GM12864 (cell line): ENCODE results near the gene DIAPH1.

Experiments used
- DNase-seq: peaks from one replicate; pipeline ENCODE4 v3.0.0-alpha.2; 2011; ENCODE audit warnings: low read depth
- H3K4me3 ChIP-seq: 2 replicates; pipeline ENCODE4 v1.5.1; 2011; ENCODE audit warnings: mild to moderate bottlenecking, low read depth, low read length, control low read depth
- CTCF ChIP-seq: IDR thresholded peaks from 2 replicates; pipeline ENCODE4 v1.5.1; 2011; ENCODE audit warnings: low read depth, mild to moderate bottlenecking, moderate library complexity, low read length, control low read depth, inconsistent platforms; ENCODE audit errors: missing control alignments

DIAPH1 gene

GRCh38 chr5:141649056-141649688 is 30.4 kb upstream of the DIAPH1 start:
- no peak overlapping the region for H3K4me3 ChIP-seq
- TF ChIP-seq CTCF, result no peak
- DNase-seq, result no peak

- no peak overlapping the region for H3K4me3 ChIP-seq
- no peak for DNase-seq
- TF ChIP-seq CTCF, result no peak
Measured at GRCh38 chr5:141647851-141648250, 29.1 kb upstream of the DIAPH1 start.

GRCh38 chr5:141647242-141647641 is 28.4 kb upstream of the DIAPH1 start:
- no peak overlapping the region for H3K4me3 ChIP-seq
- DNase-seq, result no peak
- no peak for TF ChIP-seq CTCF

- H3K4me3 ChIP-seq, result no peak overlapping the region
- DNase-seq, result no peak
- TF ChIP-seq CTCF, result no peak
Measured at GRCh38 chr5:141646026-141646425, 27.2 kb upstream of the DIAPH1 start.

- DNase-seq, result no peak
- peak; percentile 23 for TF ChIP-seq CTCF
- H3K4me3 ChIP-seq, result no peak overlapping the region
Measured at GRCh38 chr5:141641634-141642267, 23.0 kb upstream of the DIAPH1 start.

- TF ChIP-seq CTCF, result no peak
- DNase-seq, result no peak
- H3K4me3 ChIP-seq, result no peak overlapping the region
Measured at GRCh38 chr5:141640698-141641097, 21.9 kb upstream of the DIAPH1 start.

- H3K4me3 ChIP-seq, result no peak overlapping the region
- DNase-seq, result no peak
- TF ChIP-seq CTCF, result no peak
Measured at GRCh38 chr5:141640051-141640415, 21.2 kb upstream of the DIAPH1 start.
